GM23338 (cell line): Measurements from ENCODE around the gene WDR38. TPM values are rescaled to one million over a fixed set of nuclear protein-coding genes. Genes with fewer than 3 reads are reported as not detected.

Source experiments
- ATAC-seq: fragments of 200-7000 bp; cut with Tn5 transposase; 3 replicates; pipeline ENCODE4 v1.9.1; 2020
- DNase-seq: peaks from one replicate; pipeline ENCODE4 v3.0.0-alpha.2; 2015; ENCODE audit warnings: low spot score
- H2AFZ ChIP-seq: fragments of 200-600 bp; sonication (generic); 2 replicates; pipeline ENCODE4 v1.8.0; 2016; ENCODE audit warnings: antibody characterized with exemption, mild to moderate bottlenecking, moderate library complexity
- H3F3A ChIP-seq: fragments of 200-600 bp; sonication (generic); replicated peaks from 2 replicates; pipeline ENCODE4 v1.8.0; 2017; ENCODE audit warnings: antibody characterized with exemption, mixed run types, low read depth
- H3K27ac ChIP-seq: fragments of 200-600 bp; sonication (generic); 2 replicates; pipeline ENCODE4 v1.6.1; 2016; ENCODE audit warnings: low read depth
- H3K27me3 ChIP-seq: fragments of 200-600 bp; sonication (generic); 2 replicates; pipeline ENCODE4 v1.8.0; 2016; ENCODE audit warnings: mild to moderate bottlenecking, mixed run types, moderate library complexity; ENCODE audit not compliant: insufficient read depth
- H3K36me3 ChIP-seq: fragments of 200-600 bp; sonication (generic); 2 replicates; pipeline ENCODE4 v1.8.0; 2016; ENCODE audit warnings: mild to moderate bottlenecking; ENCODE audit not compliant: insufficient read depth
- H3K4me1 ChIP-seq: fragments of 200-600 bp; sonication (generic); 2 replicates; pipeline ENCODE4 v1.8.0; 2016; ENCODE audit warnings: mild to moderate bottlenecking, moderate library complexity; ENCODE audit not compliant: insufficient read depth
- H3K4me2 ChIP-seq: fragments of 200-600 bp; sonication (generic); 2 replicates; pipeline ENCODE4 v1.7.1; 2017; ENCODE audit warnings: mixed run types
- H3K4me3 ChIP-seq: fragments of 200-600 bp; sonication (generic); 2 replicates; pipeline ENCODE4 v1.6.1; 2016; ENCODE audit warnings: mixed run types
- H3K79me2 ChIP-seq: fragments of 200-600 bp; sonication (generic); replicated peaks from 2 replicates; pipeline ENCODE4 v1.8.0; 2017; ENCODE audit warnings: mild to moderate bottlenecking; ENCODE audit not compliant: insufficient read depth
- H3K9me2 ChIP-seq: fragments of 200-600 bp; sonication (generic); 2 replicates; pipeline ENCODE4 v1.8.0; 2017; ENCODE audit not compliant: insufficient read depth
- H4K20me1 ChIP-seq: fragments of 200-600 bp; sonication (generic); replicated peaks from 2 replicates; pipeline ENCODE4 v1.8.0; 2017; ENCODE audit warnings: mild to moderate bottlenecking; ENCODE audit not compliant: insufficient read depth
- H3K27ac Mint-ChIP-seq: 2 replicates; pipeline ENCODE4 v1.8.0; 2020; ENCODE audit warnings: inconsistent platforms, mild to moderate bottlenecking, moderate library complexity, mixed read lengths
- H3K27me3 Mint-ChIP-seq: 3 replicates; pipeline ENCODE4 v1.8.0; 2022; ENCODE audit warnings: low read depth, mild to moderate bottlenecking, moderate library complexity, mixed read lengths, inconsistent platforms; ENCODE audit not compliant: insufficient read depth, poor library complexity
- H3K36me3 Mint-ChIP-seq: 3 replicates; pipeline ENCODE4 v1.8.0; 2021; ENCODE audit warnings: low read depth, mild to moderate bottlenecking, inconsistent platforms, moderate library complexity, mixed read lengths
- H3K4me1 Mint-ChIP-seq: 3 replicates; pipeline ENCODE4 v1.8.0; 2020; ENCODE audit warnings: mild to moderate bottlenecking, inconsistent platforms, mixed read lengths
- H3K4me3 Mint-ChIP-seq: 3 replicates; pipeline ENCODE4 v1.8.0; 2021; ENCODE audit warnings: moderate library complexity, mild to moderate bottlenecking, inconsistent platforms, mixed read lengths
- H3K9me3 Mint-ChIP-seq: 3 replicates; pipeline ENCODE4 v1.8.0; 2020; ENCODE audit warnings: moderate library complexity, mild to moderate bottlenecking, inconsistent platforms, mixed read lengths
- CREB1 ChIP-seq: fragments of 250-450 bp; sonication (Bioruptor Pico); IDR thresholded peaks from 2 replicates; pipeline ENCODE4 v1.5.0; 2020; ENCODE audit warnings: low read depth, mild to moderate bottlenecking, moderate library complexity
- CTCF ChIP-seq, 2 experiments: fragments of 200-600 bp in 1 of 2; sonication (generic) in 1 of 2; conservative IDR thresholded peaks; 2 replicates each; pipeline versions ENCODE4 v1.5.1 to v1.6.1; 2016 to 2017; ENCODE audit warnings: antibody characterized with exemption in 2 of 2, low read depth in 2 of 2, mild to moderate bottlenecking in 2 of 2, moderate library complexity in 1 of 2
- ETS1 ChIP-seq: IDR thresholded peaks from 2 replicates; pipeline ENCODE4 v1.6.1; 2016; ENCODE audit warnings: antibody characterized with exemption
- EZH2phosphoT487 ChIP-seq: fragments of 200-600 bp; sonication (generic); IDR thresholded peaks from one replicate; pipeline ENCODE4 v1.8.1; 2018; ENCODE audit warnings: antibody characterized with exemption; ENCODE audit not compliant: unreplicated experiment
- JUNB ChIP-seq: IDR thresholded peaks from one replicate; pipeline ENCODE4 v1.6.1; 2016; ENCODE audit warnings: antibody characterized with exemption; ENCODE audit not compliant: unreplicated experiment
- REST ChIP-seq: IDR thresholded peaks from one replicate; pipeline ENCODE4 v1.6.1; 2018; ENCODE audit warnings: antibody characterized with exemption; ENCODE audit not compliant: unreplicated experiment
- STAT1 ChIP-seq: IDR thresholded peaks from one replicate; pipeline ENCODE4 v1.6.1; 2016; ENCODE audit warnings: antibody characterized with exemption; ENCODE audit not compliant: unreplicated experiment
- ZNF114 ChIP-seq: fragments of 250-450 bp; sonication (Bioruptor Pico); IDR thresholded peaks from 2 replicates; pipeline ENCODE4 v1.5.0; 2020; ENCODE audit warnings: mild to moderate bottlenecking, moderate library complexity
- polyA plus RNA-seq: library from polyadenylated mRNA; unstranded; fragments of >200 nt; fragmentation: Nextera tagmentation; extraction: Ambion mirVana; gene quantifications from 2 replicates; pipeline ENCODE4 v1.2.1, GENCODE V29; 2016
- small RNA-seq: library from RNA; depleted of rRNA; stranded (forward); fragments of <200 nt; gene quantifications from one replicate; pipeline ENCODE3, GENCODE V24; 2014; ENCODE audit warnings: low replicate concordance
- total RNA-seq: library from RNA; depleted of rRNA; stranded (reverse); fragments of >200 nt; shearing (Covaris generic); gene quantifications from 2 replicates; pipeline ENCODE4 v1.2.3, GENCODE V29; 2014; rRNA removed

The WDR38 gene
- total and polyA plus RNA-seq, 2 experiments from 2014 or later: not detected

- Histone ChIP-seq H3K9me2 (no peaks in the 10 kb centered on the region), H3K4me2 (no peak overlapping the region), H3F3A (no peaks in the 10 kb centered on the region), H2AFZ (no peak overlapping the region), H4K20me1 (no peaks in the 10 kb centered on the region), H3K4me3 (no peak overlapping the region), H3K27ac (no peak overlapping the region), H3K79me2 (no peaks in the 10 kb centered on the region), H3K27me3 (no peaks in the 10 kb centered on the region), H3K4me1 (no peaks in the 10 kb centered on the region), H3K36me3 (no peaks in the 10 kb centered on the region)
- TF ChIP-seq ETS1 (no peak), CTCF (conservative IDR thresholded peaks at IDR 0.05; ENCODE audit: low read depth in 2 of 2) (no peak), JUNB (no peak), STAT1 (no peak), EZH2phosphoT487 (no peak), CREB1 (CRISPR knock-in tag) (no peak), ZNF114 (no peak), REST (no peak)
- ATAC-seq: no peak
- no peaks in the 10 kb centered on the region for H3K4me1 Mint-ChIP-seq
- no peak for DNase-seq
- H3K9me3 Mint-ChIP-seq: no peaks in the 10 kb centered on the region
- peaks cover 6% of the 10 kb centered on the region; the same call in 1 of the 3 replicates for H3K36me3 Mint-ChIP-seq
- no peak overlapping the region for H3K4me3 Mint-ChIP-seq
- H3K27me3 Mint-ChIP-seq: peaks cover 2% of the 10 kb centered on the region
- no peak overlapping the region for H3K27ac Mint-ChIP-seq
Measured at GRCh38 chr9:124906966-124907365, 53.7 kb downstream of the WDR38 start.

Small RNA genes within 50 kb of the gene (small RNA-seq; reads per million reads assigned to genes)
- not detected for gene RNU4-82P

Other genes starting within 250 kb of the WDR38 start
- 125 and 139 TPM in 2 replicates for gene NR6A1, start 82.1 kb upstream of the WDR38 start, total RNA-seq
- 40.9 and 44.2 TPM in 2 replicates for gene NR6A1, start 82.1 kb upstream of the WDR38 start, polyA plus RNA-seq
- 6.4 and 6.7 TPM in 2 replicates for gene OLFML2A, start 76.3 kb upstream of the WDR38 start, total RNA-seq
- gene OLFML2A, start 76.3 kb upstream of the WDR38 start, polyA plus RNA-seq: 1.1 TPM in 2 replicates
- 1,202 and 1,683 TPM in 2 replicates for gene RPL35, start 8.5 kb downstream of the WDR38 start, total RNA-seq
- 4,143 and 4,572 TPM in 2 replicates for gene RPL35, start 8.5 kb downstream of the WDR38 start, polyA plus RNA-seq
- 35.9 and 41.2 TPM in 2 replicates for gene ARPC5L, start 8.7 kb downstream of the WDR38 start, total RNA-seq
- 84.5 and 87.3 TPM in 2 replicates for gene ARPC5L, start 8.7 kb downstream of the WDR38 start, polyA plus RNA-seq
- gene GOLGA1, start 87.6 kb downstream of the WDR38 start, total RNA-seq: 6.1 and 14.7 TPM in 2 replicates
- 8.0 and 8.8 TPM in 2 replicates for gene GOLGA1, start 87.6 kb downstream of the WDR38 start, polyA plus RNA-seq